Measurements from ENCODE around the gene PSG6.

DNA sequence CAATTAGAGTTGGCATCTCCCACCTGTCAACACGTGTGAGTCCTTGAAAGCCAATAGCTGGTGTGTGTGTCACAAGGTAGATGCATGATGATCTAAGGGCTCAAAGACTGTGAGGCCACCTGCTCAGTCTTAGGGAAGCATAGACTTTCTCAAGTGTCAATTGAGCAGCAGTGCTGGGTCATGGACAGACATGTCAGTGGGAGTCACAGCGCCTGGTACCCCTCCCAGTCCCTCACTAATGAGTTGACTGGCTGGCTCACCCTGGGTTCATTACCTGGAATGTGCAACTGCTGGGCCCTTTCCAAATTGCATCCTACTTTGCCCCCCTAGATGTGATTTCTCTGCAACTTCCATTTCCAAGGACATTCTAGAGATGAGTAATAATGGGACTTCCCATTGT is 9.1 kb upstream of the PSG6 start:
- TF ChIP-seq ZNF274 (IDR thresholded peaks at IDR 0.05; ENCODE audit: low read depth, low read length): no peak
- no peak for TF ChIP-seq YY1 (IDR thresholded peaks at IDR 0.05; ENCODE audit: insufficient read depth, insufficient read length)
- TF ChIP-seq SUZ12 (IDR thresholded peaks at IDR 0.05; ENCODE audit: extremely low read depth, insufficient read depth, insufficient read length): no peak

Measured in NT2/D1 (cell line).